Neuronal stem cell (in vitro differentiated cells): ENCODE measurements around the gene HENMT1.
A peak's percentile ranks its signal among the peaks of the same experiment; 100 is the strongest.
"Not testable (repeated sequence)": the region's sequence is repeated elsewhere in the genome, so short reads cannot be mapped to it uniquely, and the experiment has no call there.

Experiments used
- DNase-seq: peaks from one replicate; pipeline ENCODE4 v3.0.0-alpha.2; 2013; ENCODE audit warnings: low spot score
- H2AFZ ChIP-seq: one replicate; pipeline ENCODE4 v1.6.1; 2013; ENCODE audit warnings: mild to moderate bottlenecking, low read length, inconsistent platforms
- H2AK5ac ChIP-seq: 2 replicates; pipeline ENCODE4 v1.6.1; 2013; ENCODE audit warnings: low read depth, mild to moderate bottlenecking, inconsistent platforms, low read length, moderate library complexity, mixed read lengths
- H2BK120ac ChIP-seq: 2 replicates; pipeline ENCODE4 v1.6.1; 2013; ENCODE audit warnings: low read depth, mild to moderate bottlenecking, inconsistent platforms, low read length, moderate library complexity, mixed read lengths
- H2BK12ac ChIP-seq: one replicate; pipeline ENCODE4 v1.6.1; 2013; ENCODE audit warnings: low read length, inconsistent platforms
- H2BK15ac ChIP-seq: 2 replicates; pipeline ENCODE4 v1.6.1; 2013; ENCODE audit warnings: mild to moderate bottlenecking, low read length, inconsistent platforms, mixed read lengths
- H2BK5ac ChIP-seq: one replicate; pipeline ENCODE4 v1.6.1; 2013; ENCODE audit warnings: inconsistent platforms, mild to moderate bottlenecking, low read length, moderate library complexity
- H3K14ac ChIP-seq: one replicate; pipeline ENCODE4 v1.6.1; 2013; ENCODE audit warnings: low read length, inconsistent platforms
- H3K18ac ChIP-seq: 2 replicates; pipeline ENCODE4 v1.6.1; 2013; ENCODE audit warnings: low read length, inconsistent platforms
- H3K23ac ChIP-seq: 2 replicates; pipeline ENCODE4 v1.6.1; 2013; ENCODE audit warnings: low read depth, mild to moderate bottlenecking, mixed read lengths, low read length, inconsistent platforms; ENCODE audit not compliant: poor library complexity
- H3K27ac ChIP-seq: replicated peaks from 3 replicates; pipeline ENCODE4 v1.5.1; 2013; ENCODE audit warnings: low read length, inconsistent platforms
- H3K27me3 ChIP-seq, 3 experiments: 2 replicates each; pipeline ENCODE4 v1.6.1; 2013; ENCODE audit warnings: low read length in 3 of 3, mild to moderate bottlenecking in 2 of 3, inconsistent platforms in 1 of 3, low read depth in 1 of 3, mixed read lengths in 1 of 3, moderate library complexity in 1 of 3; ENCODE audit not compliant: control insufficient read depth in 3 of 3, insufficient read depth in 3 of 3
- H3K36me3 ChIP-seq, 2 donors: replicated peaks in 1 of 2; 2 replicates each; pipeline ENCODE4 v1.6.1; 2013; ENCODE audit warnings: low read length in 2 of 2; ENCODE audit not compliant: control insufficient read depth in 2 of 2, insufficient read depth in 2 of 2
- H3K4ac ChIP-seq: 2 replicates; pipeline ENCODE4 v1.6.1; 2013; ENCODE audit warnings: inconsistent platforms, mild to moderate bottlenecking, low read length, moderate library complexity
- H3K4me1 ChIP-seq, 2 donors: 1 replicate in 1 of 2; 2 replicates in 1 of 2; pipeline ENCODE4 v1.6.1; 2013; ENCODE audit warnings: low read length in 2 of 2, low read depth in 1 of 2; ENCODE audit not compliant: control insufficient read depth in 2 of 2, insufficient read depth in 1 of 2
- H3K4me2 ChIP-seq: one replicate; pipeline ENCODE4 v1.6.1; 2013; ENCODE audit warnings: mild to moderate bottlenecking, low read length, inconsistent platforms; ENCODE audit not compliant: insufficient read depth, poor library complexity, severe bottlenecking
- H3K4me3 ChIP-seq, 2 donors: 2 replicates each; pipeline ENCODE4 v1.5.1; 2013; ENCODE audit warnings: low read length in 2 of 2, mild to moderate bottlenecking in 2 of 2, inconsistent platforms in 1 of 2, moderate library complexity in 1 of 2
- H3K79me1 ChIP-seq: one replicate; pipeline ENCODE4 v1.6.1; 2013; ENCODE audit warnings: low read depth, mild to moderate bottlenecking, inconsistent platforms, low read length, moderate library complexity
- H3K9ac ChIP-seq: one replicate; pipeline ENCODE4 v1.6.1; 2013; ENCODE audit warnings: mild to moderate bottlenecking, low read depth, low read length, inconsistent platforms; ENCODE audit not compliant: poor library complexity
- H3K9me3 ChIP-seq, 2 donors: replicated peaks in 1 of 2; 2 replicates each; pipeline versions ENCODE3 to v1.6.1; 2013; ENCODE audit warnings: low read length in 2 of 2, mild to moderate bottlenecking in 2 of 2, inconsistent platforms in 1 of 2, low read depth in 1 of 2, mixed read lengths in 1 of 2, moderate library complexity in 1 of 2; ENCODE audit not compliant: control insufficient read depth in 2 of 2, insufficient read depth in 1 of 2
- H4K8ac ChIP-seq: one replicate; pipeline ENCODE4 v1.6.1; 2013; ENCODE audit warnings: low read depth, mild to moderate bottlenecking, inconsistent platforms, low read length, moderate library complexity
- H4K91ac ChIP-seq: one replicate; pipeline ENCODE4 v1.6.1; 2013; ENCODE audit warnings: low read length, low read depth, mild to moderate bottlenecking, inconsistent platforms; ENCODE audit not compliant: poor library complexity
- WGBS, 2 donors: extraction: QIAGEN DNeasy Blood & Tissue Kit; methylation state at CpG; one replicate each; pipeline ENCODE4 v1.1.7; 2013; ENCODE audit warnings: missing lambda C conversion rate in 2 of 2, mixed read lengths in 1 of 2; ENCODE audit not compliant: insufficient read length in 2 of 2, insufficient replicate concordance in 1 of 2; ENCODE audit errors: extremely low coverage in 2 of 2; 5-methylcytosine and 5-hydroxymethylcytosine counted together

The HENMT1 gene

DNA sequence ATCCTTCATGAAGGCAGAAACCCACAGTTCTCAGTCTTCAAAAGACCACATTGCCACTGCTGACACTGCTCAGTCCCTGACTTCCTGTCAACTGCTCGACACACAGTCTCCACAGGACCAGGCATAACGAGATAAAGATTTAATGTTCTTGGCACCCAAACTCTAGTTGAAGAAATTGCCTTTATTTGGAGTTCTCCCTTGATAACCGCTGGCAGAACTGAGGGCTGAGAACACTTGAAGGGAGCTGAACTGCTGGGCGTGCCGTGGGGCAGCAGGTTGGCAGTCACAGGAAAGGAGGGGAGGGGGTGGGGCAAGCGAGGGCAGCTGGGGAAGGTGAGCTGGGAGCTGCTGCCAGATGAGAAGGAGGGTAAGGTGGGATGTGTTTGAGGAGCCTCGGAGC is 15.9 kb downstream of the HENMT1 start:
- H3K9ac ChIP-seq: no peak overlapping the region
- no peak overlapping the region for H3K18ac ChIP-seq
- H3K4me3 ChIP-seq: no peak overlapping the region
- H4K8ac ChIP-seq: no peak overlapping the region
- H2AK5ac ChIP-seq: no peak overlapping the region
- H3K9me3 ChIP-seq: no peaks in the 10 kb centered on the region
- H3K79me1 ChIP-seq: no peaks in the 10 kb centered on the region
- peaks cover 0 to 6% of the 10 kb centered on the region in 2 donors for H3K4me1 ChIP-seq
- no peak overlapping the region for H2BK120ac ChIP-seq
- H3K36me3 ChIP-seq: no peaks in the 10 kb centered on the region
- H3K4ac ChIP-seq: no peak overlapping the region
- no peak overlapping the region for H2AFZ ChIP-seq
- H2BK5ac ChIP-seq: no peak overlapping the region
- WGBS, 2 donors: no CpG with 5 or more reads among the region's 7 CpGs
- no peaks in the 10 kb centered on the region for H3K27me3 ChIP-seq
- no peak overlapping the region for H2BK15ac ChIP-seq
- H3K4me2 ChIP-seq: no peak overlapping the region
- no peak overlapping the region for H3K27ac ChIP-seq
- DNase-seq: no peak
- no peak overlapping the region for H4K91ac ChIP-seq
- H3K23ac ChIP-seq: peak overlapping the region; percentile 20
- no peak overlapping the region for H2BK12ac ChIP-seq
- no peak overlapping the region for H3K14ac ChIP-seq

DNA sequence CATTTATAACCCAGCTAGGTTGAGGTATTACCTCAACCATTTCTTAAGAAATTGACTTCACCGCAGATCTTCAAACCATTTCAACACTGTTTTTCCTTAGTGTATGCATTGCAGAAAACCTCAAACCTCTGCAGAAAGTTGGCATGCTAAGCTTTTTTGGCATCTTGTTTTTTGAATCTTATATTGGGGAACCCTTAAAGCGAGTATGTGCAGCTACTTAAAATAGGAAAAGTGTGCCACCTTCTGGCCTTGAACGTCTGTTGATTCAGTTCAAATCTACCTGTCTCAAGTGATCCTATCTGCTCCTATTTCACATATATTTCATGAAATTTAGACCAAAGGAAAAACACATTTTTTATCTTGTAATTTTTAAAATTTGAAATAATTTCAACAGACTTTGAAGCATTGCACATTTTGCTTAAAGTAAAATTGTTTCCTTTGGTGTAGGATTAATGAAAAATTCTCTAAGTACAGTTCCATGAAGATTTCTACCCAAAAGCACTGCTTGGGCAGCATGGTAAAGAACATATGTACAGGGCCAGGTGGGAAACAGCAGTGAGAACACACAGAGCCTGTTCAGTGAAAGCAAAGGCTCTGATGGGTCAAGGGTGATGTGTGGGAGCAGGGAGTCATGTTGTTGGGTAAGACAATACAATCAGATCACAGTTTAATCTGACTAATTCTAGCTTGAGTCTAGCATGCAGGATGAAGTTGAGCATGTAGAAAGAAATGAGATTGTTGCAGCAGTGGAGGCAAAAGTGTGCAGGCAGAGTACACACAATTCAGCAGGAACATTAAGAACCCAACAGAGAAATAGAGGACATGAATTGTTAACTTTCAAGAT is 17.2 kb downstream of the HENMT1 start:
- Histone ChIP-seq H2AK5ac (no peak overlapping the region), H3K9me3 (no peaks in the 10 kb centered on the region), H3K4me3 (no peak overlapping the region), H2BK120ac (no peak overlapping the region), H2BK5ac (no peak overlapping the region), H3K4me1 (peaks cover 0 to 6% of the 10 kb centered on the region in 2 donors), H3K27me3 (no peaks in the 10 kb centered on the region), H4K8ac (no peak overlapping the region), H3K27ac (no peak overlapping the region), H3K4ac (no peak overlapping the region), H4K91ac (no peak overlapping the region), H3K9ac (no peak overlapping the region), H2BK12ac (no peak overlapping the region), H3K14ac (no peak overlapping the region), H3K4me2 (no peak overlapping the region), H3K18ac (no peak overlapping the region), H3K23ac (no peak overlapping the region), H3K36me3 (no peaks in the 10 kb centered on the region), H3K79me1 (no peaks in the 10 kb centered on the region), H2BK15ac (no peak overlapping the region), H2AFZ (no peak overlapping the region)
- no CpG with 5 or more reads among the region's 3 CpGs for WGBS, 2 donors
- peak; percentile 17 for DNase-seq

DNA sequence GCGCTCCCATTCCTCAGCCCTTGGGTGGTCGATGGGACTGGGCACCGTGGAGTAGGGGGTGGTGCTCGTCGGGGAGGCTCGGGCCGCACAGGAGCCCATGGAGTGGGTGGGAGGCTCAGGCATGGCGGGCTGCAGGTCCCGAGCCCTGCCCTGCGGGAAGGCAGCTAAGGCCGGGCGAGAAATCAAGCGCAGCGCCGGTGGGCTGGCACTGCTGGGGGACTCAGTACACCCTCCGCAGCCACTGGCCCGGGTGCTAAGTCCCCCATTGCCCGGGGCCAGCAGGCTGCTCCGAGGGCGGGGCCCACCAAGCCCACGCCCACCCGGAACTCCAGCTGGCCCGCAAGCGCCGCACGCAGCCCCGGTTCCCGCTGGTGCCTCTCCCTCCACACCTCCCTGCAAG is 20.0 kb downstream of the HENMT1 start:
- not testable (repeated sequence) for H2AK5ac ChIP-seq, H3K4ac ChIP-seq, H3K23ac ChIP-seq, H4K91ac ChIP-seq, H2BK120ac ChIP-seq, H3K4me3 ChIP-seq, H3K9me3 ChIP-seq, H2AFZ ChIP-seq, H3K18ac ChIP-seq, H3K79me1 ChIP-seq, DNase-seq, H2BK12ac ChIP-seq, H2BK15ac ChIP-seq, H3K36me3 ChIP-seq, H4K8ac ChIP-seq, H3K4me1 ChIP-seq, H3K14ac ChIP-seq, H2BK5ac ChIP-seq, H3K9ac ChIP-seq, H3K27me3 ChIP-seq, H3K27ac ChIP-seq
- no CpG with 5 or more reads among the region's 28 CpGs for WGBS, 2 donors
- peak overlapping the region; percentile 11 for H3K4me2 ChIP-seq

- H3K4me2 ChIP-seq: no peak overlapping the region
- no peak overlapping the region for H2BK5ac ChIP-seq
- H3K9me3 ChIP-seq: no peaks in the 10 kb centered on the region
- no peak overlapping the region for H4K8ac ChIP-seq
- H3K27ac ChIP-seq: no peak overlapping the region
- no peak overlapping the region for H4K91ac ChIP-seq
- no peak overlapping the region for H2BK120ac ChIP-seq
- no peak overlapping the region for H3K18ac ChIP-seq
- no peaks in the 10 kb centered on the region for H3K4me1 ChIP-seq
- H3K79me1 ChIP-seq: no peaks in the 10 kb centered on the region
- H3K4me3 ChIP-seq: no peak overlapping the region
- H3K9ac ChIP-seq: no peak overlapping the region
- no peak overlapping the region for H2AFZ ChIP-seq
- no peak overlapping the region for H2BK15ac ChIP-seq
- peaks cover 0 to 14% of the 10 kb centered on the region in 2 donors for H3K36me3 ChIP-seq
- H3K14ac ChIP-seq: no peak overlapping the region
- no peak overlapping the region for H3K4ac ChIP-seq
- H3K23ac ChIP-seq: no peak overlapping the region
- no peak overlapping the region for H2AK5ac ChIP-seq
- no peak overlapping the region for H2BK12ac ChIP-seq
- no peak for DNase-seq
- no peaks in the 10 kb centered on the region for H3K27me3 ChIP-seq
- no CpG with 5 or more reads among the region's 9 CpGs for WGBS, 2 donors
Measured at GRCh38 chr1:108639899-108640560, 20.9 kb downstream of the HENMT1 start.
